SW480 (cell line): ENCODE results near the gene PIP4K2B.
A peak's percentile ranks its signal among the peaks of the same experiment; 100 is the strongest.

ENCODE experiments used
- DNase-seq: peaks from one replicate; pipeline ENCODE4 v3.0.0-alpha.2; 2016; ENCODE audit warnings: low spot score

Gene PIP4K2B

DNA sequence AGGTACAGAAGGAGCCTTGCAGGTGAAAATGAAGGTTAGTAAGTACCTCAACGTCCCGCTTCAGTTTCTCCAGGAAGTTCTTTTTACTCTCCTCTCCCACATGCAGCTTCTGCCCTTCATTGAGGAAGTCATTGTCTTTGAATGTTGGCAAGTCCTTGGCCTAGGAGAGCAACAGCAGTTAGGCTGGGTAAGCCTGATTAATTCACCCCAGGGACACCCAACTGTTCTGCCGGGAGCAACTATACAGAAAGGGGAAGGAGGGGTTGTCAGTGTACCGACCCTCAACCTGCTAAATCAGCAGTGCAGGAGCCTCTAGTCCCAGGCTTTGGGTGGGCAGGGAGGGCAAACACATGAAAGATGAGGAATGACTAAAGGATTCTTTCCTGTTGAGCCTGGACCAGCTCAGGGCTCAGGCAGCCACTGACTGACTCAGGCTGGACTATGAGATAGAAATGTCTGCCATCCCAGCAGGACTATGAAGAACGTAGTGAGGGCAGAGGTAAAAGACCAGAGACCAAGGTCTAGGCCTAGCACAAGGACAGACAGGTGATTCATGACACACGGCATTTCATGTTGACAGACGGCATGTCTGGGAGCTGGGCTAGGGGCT is 21.6 kb downstream of the PIP4K2B start:
- DNase-seq: no peak

DNA sequence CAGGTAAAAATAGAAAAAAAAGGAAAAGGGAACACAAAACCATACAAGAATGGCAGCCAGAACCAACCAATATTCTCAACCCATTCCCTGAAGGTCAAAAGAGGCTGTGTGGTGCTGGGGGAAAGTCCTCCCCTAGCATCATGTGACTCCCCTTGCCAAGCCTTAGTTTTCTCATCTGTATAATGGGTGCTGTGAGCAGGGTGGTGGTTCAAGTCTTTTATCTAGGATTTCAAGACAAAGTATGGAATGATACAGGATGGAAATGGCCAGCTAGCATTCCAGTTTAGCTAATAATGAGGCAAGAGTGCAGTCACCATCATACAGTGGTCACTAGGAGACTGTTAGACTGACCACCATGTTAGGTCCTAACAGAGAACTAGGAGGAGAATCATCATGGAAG is 26.1 kb downstream of the PIP4K2B start:
- no peak for DNase-seq

- no peak for DNase-seq
Measured at GRCh38 chr17:38768417-38768816, 30.9 kb downstream of the PIP4K2B start.

GRCh38 chr17:38766341-38766740 is 33.0 kb downstream of the PIP4K2B start:
- no peak for DNase-seq

GRCh38 chr17:38762231-38762630 is 37.1 kb downstream of the PIP4K2B start:
- DNase-seq: no peak

- DNase-seq: peak; percentile 30
Measured at GRCh38 chr17:38761612-38762011, 37.7 kb downstream of the PIP4K2B start.

DNA sequence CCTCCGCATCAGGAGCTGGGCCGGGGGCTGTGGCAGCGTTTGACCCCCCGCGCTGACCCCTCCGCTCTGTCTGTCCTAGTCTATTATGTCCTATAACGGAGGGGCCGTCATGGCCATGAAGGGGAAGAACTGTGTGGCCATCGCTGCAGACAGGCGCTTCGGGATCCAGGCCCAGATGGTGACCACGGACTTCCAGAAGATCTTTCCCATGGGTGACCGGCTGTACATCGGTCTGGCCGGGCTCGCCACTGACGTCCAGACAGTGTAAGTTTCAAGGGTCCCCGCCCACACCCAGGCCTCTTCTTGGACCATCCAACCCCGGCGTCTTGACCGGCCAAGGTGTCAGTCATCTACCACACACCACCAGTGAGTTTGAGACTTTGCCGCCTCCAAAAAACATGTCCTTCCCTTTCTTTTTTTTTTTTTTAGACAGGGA is 46.3 kb downstream of the PIP4K2B start:
- DNase-seq: no peak

- DNase-seq: peak; percentile 100
Measured at GRCh38 chr17:38752308-38753070, 46.9 kb downstream of the PIP4K2B start, which contains the start of gene PSMB3. Gene PSMB3 (plus strand): TSS chr17:38752741. CDS start chr17:38752827, 86 bp downstream.

DNA sequence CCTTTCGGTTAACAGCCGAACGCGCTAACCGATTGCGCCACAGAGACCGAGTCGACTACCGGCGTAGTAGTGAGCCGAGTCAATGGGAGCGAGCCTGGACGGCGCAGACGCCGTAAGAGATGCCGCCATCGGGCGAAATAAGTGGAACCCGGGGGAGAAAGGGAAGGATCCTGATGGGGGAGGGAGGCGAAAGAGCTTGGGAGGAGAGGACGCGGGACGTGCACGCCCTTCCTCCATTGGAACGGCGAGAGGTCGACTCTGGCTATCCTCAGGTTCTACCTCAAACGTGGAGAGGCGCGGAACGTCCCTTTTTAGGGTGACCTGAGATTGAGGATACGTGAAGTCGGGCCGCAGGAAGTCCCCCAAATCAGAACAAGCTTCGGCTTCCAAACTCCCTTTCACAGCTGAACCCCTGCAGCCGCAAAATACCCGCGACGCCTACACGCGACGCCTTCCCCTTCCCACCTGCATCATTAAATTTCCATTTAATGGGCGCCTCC is 47.5 kb downstream of the PIP4K2B start:
- peak; percentile 83 for DNase-seq

DNA sequence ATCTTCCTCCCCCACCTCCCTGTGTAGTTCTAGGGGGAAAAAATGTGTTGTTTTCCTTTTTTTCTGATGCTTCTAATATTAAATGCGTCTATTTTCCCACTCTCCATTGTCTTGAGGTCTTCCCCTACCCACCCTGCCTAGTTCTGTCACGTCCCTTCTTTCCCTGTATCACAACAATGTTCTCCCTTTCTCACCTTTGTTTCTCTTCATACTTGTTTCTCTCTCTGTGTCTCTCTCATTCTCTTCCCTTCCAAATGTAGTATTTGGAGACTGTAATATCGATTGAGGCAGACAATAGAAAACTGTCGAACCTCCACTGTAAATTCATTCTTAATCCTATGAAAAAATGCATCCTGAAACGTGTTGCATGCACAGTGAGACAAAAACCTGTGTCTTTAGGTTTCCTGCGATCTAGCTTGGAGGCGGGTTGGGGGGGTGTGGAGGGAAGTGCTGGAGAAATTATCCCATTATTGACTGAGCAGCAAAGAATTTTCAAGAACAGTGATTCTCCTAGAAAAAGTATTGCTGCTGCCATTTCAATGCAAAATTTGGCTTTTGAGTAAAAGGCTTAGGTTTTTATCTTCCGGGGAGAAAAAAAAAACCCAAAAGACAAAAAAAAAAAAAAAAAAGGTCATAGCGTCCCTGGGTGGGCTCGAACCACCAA is 48.1 kb downstream of the PIP4K2B start:
- DNase-seq: peak; percentile 50

DNA sequence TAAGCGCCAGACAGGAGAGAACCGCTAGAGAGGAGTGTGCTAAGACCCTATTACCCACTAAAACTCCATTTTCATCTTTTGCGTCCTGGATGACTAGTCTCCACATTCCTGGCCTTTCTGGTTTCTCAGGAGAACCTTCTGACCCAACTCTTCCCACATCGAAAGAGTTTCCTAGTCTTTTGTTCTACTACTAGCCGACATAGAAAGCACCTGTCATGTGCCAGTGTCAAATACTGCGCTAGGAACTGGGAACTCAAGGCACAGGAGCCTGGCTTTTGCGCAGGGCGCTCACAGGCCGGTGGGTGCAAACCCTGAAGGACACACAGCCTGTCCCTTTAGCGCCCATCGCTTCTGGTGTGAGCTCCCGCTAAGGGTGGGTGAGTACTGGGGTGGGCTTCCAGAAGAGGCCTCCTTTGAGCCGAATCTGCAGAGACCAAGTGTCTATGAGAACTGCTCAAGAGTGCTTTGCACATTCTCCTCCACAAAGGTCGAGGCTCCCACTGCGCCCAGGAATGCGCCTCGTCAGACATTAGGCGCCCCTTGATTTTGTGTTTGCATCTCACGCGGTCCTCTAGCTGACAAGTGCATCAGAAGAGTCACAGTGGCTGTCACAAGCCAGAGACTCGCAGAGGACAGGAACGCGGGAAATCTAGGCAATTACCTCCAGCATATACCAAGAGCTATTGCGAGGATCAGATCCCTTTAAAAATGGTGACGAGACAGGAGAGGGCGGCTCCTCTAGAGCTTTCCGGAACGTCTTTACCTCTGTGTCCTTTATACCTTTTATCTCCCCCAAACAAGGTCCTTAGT is 48.8 kb downstream of the PIP4K2B start:
- DNase-seq: peak; percentile 81

- DNase-seq: no peak
Measured at GRCh38 chr17:38750044-38750311, 49.4 kb downstream of the PIP4K2B start.

GRCh38 chr17:38749223-38750043 is 49.9 kb downstream of the PIP4K2B start:
- peak; percentile 88 for DNase-seq

GRCh38 chr17:38748892-38749222 is 50.5 kb downstream of the PIP4K2B start:
- DNase-seq: no peak

DNA sequence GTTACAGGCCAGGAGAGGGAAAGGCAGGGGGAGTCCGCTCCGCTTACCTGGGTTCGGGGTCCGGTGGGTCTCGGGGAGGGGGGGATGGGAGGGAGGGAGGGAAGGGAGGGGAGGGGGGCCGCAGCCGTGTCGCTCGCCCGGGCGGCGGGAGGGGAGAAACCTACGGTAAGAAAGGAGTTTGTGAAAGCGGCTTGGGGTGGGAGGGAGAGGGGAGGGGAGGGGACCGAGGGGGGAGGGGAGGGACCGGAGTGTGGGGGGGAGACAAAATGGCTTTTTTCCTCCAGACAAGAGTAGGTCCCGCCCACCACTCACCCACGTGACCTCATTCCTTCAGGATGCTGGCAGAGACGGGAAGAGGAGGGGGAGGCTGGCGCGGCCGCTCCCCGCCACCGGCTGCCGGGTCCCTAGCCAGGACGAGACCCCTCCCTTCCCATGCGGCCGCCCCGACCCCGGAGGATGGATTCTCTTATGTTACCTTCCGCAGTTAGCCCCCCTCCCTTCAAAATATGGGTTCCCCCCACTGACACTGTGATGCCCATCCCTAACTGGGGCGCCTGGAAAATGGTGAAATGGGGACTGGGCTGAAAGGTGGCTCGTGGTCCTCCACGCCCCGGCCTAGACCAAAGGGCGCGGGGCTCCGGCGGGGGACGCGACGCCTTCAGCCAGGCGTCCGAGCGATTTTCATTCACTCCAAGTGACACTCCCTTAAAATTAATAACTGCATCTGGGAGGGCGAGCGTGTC is 51.0 kb downstream of the PIP4K2B start, which contains the start of gene PCGF2:
Gene PCGF2, minus strand, starts transcription at position 188 of the 743 bp plus-strand sequence. CDS start 7,934 bp downstream, outside the sequence.
- DNase-seq: peak; percentile 86

DNA sequence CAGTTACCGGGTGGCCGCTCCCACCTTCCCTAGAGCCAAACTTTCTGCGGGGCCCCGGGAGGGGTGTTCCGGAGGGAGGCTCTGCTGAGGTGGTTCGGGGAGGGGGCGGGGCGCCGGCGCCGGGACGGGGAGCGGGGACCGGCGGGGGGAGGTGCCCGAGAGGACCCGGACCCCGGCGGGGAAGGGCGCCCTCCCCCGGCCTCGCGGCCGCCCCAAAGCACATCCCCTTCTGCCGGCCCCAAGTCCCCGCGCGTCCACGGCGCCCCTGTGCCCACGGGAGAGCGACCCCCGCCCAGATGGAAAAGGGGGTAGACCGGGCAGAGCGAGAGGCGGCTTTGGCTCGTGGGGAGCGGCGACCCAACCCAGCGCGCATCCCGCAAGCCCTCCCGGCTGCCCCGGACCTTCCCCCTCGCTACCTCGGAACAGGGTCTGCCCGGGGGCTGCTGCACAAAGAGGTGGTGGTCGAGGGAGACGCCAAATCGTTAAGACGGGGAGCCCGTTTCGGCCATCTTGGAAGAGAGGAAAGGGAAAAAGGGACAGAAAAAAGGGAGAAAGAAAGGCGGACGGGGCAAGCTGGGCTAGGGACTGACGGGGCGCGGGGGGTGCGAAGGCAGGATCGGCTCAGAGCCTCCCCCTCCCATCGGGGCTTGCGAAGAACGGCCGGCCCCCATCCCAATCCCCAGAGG is 51.8 kb downstream of the PIP4K2B start:
- DNase-seq: no peak

DNA sequence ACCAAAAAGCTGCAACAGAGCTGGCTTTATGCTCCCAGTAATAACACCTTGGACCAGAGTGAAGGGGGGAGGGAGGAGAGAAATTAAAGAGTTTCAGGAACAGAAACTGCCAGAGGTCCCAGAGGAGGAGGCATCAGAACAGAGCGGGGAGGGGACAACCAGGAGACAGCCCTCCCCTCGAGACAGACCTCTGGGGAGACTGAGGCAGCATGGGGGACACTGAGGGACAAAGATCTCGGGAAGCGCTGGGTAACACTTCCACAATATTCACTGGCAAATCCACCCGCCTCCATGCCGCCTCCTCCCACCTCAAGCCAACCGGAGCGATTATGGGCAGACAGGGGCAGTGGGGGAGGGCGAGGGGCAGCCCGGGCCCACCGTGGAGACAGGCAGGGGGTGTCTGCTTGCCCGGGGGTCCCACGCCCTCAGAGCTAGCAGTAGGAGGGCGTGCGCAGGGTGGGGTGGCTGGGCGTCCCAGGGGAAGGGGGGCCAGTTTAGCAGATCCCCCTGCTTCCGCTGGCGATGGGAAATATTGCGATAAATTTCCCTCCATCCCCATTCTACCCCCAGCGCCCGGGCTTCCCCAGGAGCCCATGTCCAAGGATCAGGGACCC is 52.4 kb downstream of the PIP4K2B start:
- DNase-seq: no peak

- no peak for DNase-seq
Measured at GRCh38 chr17:38746004-38746848, 53.1 kb downstream of the PIP4K2B start.

DNA sequence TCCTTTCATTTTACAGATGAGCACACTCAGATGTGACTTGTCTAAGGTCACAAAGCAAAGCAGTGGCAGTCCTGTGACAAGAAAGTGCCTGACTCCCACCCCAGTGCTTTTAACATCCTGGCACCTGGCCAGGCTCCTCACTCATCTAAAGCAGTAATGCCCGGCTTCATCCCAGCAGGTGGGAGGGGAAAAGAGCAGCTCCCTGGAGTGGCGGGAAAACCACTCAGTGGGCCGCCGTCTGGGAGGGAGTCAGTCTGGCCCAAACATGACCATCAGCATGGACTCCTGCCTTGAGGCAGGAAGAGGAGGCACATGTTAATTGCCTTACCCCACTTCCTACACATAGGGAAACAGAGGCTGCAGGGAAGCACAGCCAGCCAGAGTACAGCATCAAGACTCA is 53.8 kb downstream of the PIP4K2B start:
- no peak for DNase-seq
